Measurements from ENCODE around the gene PPP1R16B.

Gene PPP1R16B

DNA sequence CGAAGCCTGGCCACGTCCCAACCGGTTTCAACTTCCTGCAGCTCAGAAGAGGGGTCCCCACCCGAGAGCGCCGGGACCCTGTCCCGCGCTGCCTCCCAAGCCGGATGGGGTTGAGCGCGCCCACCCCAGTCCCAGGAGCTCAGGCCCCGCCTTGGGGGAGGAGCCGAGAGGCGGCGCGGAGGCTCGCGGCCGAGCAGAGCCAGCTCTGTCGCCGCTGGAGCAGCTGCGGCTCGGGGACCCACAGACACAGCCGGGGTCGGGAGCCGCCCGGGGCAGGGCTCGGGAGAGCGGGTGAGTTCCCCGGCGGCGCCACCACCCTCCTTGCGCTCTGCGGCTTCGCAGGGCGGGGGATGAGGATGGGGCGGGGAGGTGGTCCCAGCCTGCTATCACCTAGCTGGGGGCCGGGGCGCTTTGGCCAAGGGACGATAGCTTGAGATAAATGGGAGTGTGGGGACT, at the start of gene PPP1R16B:
TSS of gene PPP1R16B (plus strand) at position 196 of the 456 bp plus-strand sequence. CDS start 30,229 bp downstream, outside the sequence.
- DNase-seq, result peak; percentile 77

DNA sequence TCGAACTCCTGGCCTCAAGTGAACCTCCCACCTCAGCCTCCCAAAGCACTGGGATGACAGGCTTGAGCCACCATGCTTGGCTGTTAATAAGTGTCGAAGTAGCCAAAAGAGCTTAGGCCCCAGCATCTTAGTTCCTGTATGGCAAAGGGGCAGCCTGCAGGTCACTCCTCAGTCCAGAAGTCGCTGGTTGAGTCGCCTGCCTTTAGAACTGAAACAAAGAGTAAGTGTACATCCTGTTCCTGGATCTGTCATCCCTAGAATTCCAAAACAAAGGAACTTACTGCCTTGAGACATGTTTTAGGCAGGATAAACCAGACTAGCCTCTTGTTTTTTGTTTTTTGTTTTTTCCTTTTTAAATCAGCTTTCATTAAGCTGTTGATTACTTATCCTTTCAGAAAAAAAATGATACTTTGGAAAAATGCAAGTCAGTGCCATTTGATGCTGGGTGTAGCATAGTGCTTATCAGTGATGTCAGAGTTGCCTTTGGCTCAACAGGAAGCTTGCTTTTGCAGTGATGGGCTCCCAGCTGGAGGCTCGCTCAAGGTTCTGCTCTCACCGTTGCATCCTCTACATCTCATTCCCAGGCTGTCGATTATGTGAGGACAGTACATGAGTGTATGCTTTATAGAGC, 48.2 kb upstream of the PPP1R16B start:
- DNase-seq, result no peak

DNA sequence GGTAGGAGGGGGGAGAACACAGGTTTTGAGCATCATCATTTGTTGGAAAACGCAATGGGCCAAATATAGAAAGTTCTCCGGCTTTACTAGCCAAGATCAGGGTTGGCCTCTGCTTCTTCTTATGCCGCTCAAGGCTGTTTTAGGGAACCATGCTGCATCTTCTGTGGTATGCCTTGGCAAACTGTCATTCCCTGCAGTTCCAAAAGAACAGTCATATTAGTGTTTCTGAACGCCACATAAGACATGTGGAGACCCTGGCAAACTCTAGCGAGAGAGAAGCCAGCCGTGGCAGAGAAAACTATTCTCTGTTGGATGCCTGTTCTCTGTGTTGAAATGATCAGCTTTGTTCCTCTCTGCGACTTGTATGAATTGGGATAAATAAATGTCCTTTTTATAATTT, 46.4 kb upstream of the PPP1R16B start:
- no peak for DNase-seq

DNA sequence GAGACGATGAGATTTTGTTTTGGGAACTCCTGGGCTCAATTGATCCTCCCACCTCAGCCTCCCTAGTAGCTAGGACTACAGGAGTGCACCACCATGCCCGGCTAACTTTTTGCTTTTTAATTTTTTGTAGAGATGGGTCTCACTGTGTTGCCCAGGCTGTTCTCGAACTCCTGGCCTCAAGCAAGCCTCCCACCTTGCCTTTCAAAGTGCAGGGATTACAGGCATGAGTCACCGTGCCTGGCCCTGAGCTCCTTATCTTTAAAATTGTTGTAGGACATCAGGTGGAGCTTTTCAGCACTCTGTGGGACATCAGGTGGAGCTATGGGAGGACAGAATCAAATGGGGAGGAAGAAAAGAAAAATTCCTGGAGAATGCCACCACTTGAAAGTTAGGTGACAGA, 44.5 kb upstream of the PPP1R16B start:
- DNase-seq, result no peak

DNA sequence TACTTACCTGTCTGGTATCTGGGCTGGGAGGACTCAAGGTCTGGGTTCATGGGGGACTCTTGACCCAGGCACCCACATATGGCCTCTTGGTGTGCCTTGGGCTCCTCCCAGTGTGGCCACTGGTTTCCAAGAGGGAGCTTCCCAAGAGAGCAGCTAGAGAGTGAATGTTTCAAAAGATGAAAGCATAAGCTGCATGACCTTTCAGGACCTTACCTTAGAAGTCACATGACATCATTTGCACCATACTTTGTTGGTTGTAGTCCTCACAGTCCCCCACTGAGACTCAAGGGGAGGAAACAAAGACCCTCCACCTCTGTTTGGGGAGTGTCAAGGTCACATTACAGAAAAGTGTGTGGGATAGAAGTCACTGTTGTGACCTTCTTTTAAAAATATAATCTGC, 43.3 kb upstream of the PPP1R16B start:
- no peak for DNase-seq

DNA sequence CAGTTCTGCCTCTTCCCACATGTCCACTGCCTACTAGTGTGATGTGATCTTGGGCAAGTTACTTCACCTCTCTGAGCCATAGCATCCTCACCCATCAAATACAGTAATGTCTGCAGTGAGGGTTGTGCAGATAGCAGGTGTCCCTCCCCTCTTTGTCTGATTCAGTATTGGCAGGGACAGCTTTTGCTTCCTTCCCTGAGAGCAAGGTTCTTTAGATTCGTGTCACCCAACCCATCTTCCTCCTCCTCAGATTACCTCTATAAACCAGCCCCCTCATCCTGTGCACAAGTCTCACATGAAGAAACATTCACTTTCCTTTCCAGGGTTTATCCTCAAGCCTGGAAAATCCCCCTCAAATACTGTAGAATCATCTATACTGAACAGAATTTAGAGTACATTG, 41.9 kb upstream of the PPP1R16B start:
- no peak for DNase-seq

DNA sequence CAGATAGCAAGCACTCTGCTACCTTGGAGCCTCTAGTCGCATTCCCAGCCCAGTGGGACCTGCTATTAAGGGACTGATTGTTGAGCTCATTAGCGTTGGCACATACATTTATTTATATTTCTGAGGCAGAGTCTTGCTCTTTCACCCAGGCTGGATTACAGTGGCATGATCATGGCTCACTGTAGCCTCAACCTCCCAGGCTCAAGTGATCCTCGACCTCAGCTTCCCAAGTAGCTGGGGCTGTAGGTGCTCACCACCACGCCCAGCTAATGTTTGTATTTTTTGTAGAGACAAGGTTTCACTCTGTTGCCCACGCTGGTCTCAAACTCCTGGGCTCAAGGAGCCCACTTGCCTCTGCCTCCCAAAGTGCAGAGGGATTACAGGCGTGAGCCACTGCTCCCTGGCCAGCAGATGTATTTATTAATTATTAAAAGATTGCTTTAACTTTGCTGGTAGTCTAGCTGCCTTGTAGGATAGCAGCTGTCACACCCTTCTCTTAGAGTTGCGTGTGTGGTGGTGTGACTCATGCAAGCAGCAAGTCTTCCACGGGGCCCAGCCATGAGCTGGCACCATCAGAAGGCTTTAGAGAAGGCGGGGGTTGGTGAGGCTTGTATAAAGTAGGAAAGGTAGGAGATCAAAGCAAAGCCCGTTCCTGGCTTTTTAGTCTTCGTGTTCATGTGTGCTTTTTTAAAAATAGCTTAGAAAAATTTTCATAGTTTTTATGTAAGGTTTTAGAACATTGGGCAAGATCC, 40.8 kb upstream of the PPP1R16B start:
- DNase-seq, result peak; percentile 58

DNA sequence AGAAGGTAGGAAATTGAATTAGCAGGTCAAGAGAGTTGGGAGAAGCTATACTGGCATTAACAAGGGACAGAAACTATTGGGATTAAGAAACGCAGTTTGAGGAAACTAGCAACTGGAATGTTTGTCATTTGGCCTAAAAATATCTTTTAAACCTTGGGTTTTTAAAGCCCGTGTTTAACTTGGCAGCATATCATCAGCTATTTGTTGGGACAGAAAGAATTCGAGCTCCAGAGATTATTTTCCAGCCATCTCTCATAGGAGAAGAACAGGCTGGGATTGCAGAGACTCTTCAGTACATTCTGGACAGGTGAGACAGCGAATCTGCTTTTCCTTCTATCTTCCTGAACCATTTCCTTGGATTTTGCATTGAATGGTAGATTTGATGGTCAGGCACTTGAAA, 39.4 kb upstream of the PPP1R16B start:
- no peak for DNase-seq

DNA sequence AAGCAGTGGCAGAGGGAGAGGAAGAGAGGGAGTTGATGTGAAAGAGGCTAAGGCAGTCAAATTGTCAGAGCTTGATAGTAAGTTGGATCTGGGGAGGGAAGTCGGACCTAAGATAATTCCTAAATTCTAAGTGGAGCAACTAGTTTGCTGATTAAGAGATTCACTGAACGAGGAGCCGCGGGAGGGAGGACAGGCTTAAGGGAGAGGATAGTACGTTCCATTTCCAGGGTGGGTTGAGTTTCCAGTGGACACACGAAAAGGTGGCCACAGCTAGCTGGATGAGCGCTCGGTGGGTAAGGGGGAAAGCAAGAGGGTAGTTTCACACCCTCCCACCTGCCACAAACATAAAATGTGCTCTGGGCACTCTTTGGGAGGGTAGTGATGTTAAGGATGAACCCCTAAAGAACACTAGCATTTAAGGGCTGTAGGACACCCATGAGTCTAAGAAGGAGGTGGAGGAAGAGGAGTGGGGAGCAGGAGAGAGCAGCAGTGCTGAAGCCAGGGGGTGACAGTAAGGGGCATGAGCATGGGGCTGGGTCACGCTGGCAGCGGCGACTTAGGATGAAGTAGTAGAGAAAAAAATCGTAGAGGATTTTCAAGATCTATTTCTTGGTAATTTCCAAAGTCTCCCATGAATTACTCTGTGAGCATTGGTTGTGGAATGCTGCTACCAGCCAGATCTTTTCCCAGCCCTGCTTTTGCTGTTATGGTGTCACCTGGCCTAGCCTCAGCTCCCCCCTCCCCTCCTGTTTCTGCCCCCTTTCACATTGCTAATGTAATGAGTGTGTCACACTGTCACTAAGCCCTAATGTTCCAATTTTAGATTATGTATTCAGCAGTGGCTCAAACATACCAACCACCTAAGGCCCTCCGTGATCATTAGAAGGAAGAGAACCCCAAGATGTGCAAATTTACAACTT, 35.9 kb upstream of the PPP1R16B start:
- no peak for DNase-seq

DNA sequence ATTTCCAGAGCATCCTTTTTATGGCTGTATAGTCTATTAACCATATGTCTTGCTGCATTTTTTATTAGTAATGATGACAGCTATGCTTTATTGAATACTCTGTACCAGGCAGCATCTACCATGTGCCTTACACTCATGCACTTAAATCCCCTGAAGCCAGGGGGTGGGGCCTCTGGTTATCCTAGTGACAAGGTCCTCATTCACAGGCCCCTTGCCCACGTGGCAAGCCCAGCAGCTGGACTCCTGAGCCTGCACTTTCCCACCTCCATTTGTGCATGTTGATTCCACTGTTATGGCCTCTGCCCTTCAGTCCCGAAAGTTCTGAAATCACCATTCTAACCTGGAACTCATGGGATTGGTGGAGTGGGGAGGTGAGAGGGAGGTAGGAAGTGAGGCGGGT, 35.0 kb upstream of the PPP1R16B start:
- no peak for DNase-seq

DNA sequence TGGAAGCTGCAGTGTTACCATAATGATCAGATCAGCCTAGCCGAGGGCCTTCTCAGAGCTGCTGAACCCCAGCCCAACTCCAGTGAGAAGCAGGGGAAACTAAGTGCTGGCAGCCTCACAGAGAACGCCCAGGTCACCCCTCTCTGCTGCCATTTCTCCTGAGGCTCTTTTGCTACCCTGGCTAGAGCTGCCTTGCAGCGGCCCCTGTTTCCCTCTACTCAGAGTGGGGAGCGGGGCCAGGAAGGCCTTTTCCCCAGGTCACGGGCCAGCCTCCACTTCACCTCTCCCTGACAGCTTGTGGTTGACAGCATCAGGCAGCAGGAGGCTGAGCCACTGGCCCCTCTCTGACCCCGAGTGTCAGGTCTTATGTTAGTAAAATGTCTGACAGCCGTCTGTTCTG, 34.5 kb upstream of the PPP1R16B start:
- no peak for DNase-seq

DNA sequence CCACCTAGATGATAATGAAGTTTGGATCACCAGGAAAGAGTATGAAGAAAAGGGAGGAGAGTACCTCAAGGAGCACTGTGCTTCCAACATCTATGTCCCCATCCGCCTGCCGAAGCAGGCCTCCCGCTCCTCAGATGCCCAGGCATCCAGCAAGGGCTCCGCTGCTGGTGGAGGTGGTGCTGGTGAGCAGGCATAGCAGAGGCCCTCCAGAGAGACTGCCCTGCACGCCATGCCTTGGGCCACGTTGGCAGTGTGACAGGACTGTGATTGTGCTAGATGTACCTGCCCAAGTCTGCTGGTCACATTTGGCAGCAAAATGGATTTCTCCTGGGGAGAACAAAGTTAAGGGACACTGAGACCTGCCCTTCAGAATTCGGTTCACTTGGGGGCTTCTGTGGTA, 33.9 kb upstream of the PPP1R16B start:
- no peak for DNase-seq

DNA sequence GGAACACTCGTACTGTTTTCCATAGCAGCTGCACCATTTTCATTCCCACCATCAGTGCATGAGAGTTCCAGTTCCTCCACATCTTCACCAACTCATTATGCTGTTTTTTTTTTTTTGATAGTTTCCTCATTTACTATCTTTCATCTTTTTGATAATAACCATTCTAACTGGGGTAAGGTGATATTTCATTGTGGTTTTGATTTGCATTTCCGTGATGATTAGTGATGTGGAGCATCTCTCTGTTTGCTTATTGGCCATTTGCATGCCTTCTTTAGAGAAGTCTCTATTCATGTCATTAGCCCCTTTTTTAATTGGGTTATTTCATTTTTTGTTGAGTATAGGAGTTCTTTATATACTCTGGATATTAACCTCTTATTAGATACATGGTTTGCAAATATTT, 31.3 kb upstream of the PPP1R16B start:
- DNase-seq, result no peak

DNA sequence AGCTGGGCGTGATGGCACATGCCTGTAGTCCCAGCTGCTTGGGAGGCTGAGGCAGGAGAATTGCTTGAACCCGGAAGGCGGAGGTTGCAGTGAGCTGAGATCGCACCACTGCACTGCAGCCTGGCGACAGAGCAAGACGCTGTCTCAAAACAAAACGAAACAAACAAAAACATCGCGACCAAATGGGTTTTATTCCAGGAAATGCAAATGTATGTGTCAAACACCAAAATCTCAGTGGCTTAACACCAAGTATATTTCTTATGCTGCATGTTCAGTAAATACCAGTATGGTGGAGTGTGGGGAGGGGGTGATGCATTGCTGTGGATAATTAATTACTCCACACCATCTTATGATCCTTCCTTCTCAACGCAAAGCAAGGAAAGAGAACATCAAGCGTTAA, 29.1 kb upstream of the PPP1R16B start:
- DNase-seq, result no peak

DNA sequence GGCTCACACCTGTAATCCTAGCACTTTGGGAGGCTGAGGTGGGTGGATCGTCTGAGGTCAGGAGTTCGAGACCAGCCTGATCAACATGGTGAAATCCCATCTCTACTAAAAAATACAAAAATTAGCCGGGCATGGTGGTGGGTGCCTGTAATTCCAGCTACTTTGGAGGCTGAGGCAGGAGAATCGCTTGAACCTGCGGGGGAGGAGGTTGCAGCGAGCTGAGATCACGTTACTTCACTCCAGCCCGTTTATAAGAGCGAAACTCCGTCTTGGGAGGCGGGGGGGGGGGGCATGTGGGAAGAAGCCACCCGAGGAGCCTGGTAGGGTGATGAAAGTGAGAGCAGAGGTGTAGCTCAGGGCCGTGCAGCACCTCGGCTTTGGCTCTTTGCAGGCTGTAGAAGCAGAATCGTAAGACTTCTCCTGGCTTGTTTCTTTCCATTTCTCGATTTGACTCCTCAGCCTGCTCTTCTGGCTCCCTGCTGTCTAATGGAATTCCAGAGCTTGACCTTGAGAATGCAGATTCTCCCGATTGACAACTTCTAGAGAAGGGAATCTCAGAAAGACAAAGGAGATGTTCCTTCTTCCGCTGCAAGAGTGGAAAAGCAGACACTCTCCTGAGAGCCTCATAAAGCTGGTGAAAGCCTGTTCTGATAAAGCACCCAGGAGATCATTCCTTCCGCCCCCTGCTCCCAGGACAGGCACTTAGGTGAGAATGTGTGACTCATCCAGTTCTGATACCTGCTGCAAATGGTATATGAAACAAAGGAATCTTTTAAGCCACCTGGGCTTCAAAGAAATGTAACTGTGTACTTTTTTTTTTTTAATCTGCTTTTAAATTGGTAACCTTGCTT, 26.0 kb upstream of the PPP1R16B start:
- DNase-seq, result no peak

DNA sequence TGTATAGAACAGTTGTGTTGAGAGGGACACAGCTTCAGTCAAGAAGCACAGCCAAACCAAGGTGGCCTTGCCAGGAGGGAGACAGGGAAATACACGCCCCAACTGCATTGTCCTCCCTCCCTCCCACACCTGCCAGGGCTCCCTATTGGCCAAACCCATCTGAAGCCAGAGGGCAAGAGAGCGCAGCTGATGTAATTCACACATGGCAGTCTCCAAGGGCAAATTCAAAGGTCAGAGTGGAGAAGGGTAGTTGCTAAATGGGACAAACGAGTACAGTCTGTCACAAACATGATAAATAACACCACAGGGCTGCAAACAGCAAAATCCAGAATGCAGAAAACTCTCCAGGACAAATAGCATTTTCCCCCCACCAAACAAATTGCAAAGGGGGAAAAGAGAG, 23.2 kb upstream of the PPP1R16B start:
- no peak for DNase-seq

DNA sequence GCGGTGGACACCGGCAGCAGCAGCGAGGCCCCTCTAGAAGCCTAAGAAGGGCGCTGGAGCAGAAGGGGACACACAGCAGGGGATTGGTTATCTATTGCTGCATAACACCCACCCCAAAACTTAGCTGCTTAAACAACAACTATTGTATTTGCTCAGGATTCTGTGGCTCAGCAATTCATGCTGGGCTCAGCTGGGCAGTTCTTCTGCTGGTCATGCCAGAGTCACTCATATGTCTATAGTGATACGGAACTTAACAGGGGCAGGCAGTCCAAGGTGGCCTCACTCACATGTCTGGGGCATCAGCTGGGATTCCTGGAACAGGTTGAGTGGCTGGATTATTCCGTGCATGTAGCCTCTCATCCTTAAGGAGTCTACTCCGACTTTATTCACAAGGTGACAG, 17.6 kb upstream of the PPP1R16B start:
- DNase-seq, result no peak

DNA sequence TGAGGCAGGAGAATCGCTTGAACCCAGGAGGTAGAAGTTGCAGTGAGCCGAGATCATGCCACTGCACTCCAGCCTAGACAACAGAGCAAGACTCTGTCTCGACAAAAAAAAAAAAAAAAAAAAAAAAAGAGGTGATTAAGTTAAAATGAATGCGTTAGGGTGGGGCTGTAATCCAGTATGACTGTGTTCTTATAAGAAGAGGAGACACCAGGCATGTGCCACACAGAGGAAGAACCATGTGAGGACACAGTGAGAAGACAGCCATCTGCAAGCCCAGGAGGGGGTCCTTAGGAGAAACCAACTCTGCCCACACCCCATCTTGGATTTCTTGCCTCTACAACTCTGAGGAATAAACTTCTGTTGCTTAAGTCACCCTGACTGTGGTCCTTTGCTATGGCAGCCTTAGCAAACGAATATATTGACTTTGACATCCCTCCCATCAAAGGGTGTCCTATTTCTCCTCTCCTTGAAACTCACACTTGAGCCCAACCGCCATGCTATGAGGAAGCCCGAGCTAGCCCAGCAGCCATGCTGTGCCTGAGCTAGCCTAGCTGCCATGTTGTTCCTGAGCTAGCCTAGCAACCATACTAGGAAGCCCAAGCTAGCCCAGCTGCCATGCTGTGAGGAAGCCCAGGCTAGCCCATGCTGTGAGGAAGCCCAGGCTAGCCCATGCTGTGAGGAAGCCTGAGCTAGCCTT, 15.8 kb upstream of the PPP1R16B start:
- no peak for DNase-seq

DNA sequence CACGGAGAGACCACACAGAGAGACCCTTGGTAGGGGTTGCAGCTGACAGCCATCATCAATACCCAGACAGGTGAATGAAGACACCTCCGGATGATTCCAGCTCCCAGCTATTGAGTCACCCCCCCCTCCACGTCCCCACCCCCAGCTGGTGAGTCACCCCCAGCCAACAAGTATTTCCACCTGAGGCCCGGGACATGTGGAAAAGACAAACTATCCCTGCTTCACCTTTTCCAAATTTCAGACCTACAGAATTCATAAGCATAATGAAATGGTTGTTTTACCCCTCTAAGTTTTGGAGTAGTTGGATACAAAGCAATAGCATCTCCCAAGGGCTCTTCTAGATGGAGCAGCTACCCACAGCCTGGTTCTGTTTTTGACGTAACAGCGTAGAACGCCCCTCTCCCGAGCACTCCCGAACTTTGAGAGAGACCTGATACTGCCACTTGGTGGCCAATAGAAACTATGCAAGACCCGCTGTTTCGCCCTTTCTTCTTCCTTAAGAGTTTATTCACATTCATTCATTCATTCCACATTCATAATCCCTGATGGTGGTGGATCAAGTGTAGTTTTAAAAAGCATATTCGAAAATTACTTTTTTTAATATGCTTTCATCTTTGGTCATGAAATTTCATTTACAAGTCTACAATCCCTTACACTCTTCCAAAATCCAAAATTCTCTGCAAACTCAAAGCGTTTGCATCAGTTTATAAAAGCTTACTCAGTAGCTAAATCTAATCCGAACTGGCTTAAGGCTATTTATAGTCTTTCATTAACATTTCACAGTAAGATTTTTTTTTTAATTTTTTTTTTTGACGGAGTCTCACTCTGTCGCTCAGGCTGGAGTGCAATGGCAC, 15.1 kb upstream of the PPP1R16B start:
- no peak for DNase-seq

DNA sequence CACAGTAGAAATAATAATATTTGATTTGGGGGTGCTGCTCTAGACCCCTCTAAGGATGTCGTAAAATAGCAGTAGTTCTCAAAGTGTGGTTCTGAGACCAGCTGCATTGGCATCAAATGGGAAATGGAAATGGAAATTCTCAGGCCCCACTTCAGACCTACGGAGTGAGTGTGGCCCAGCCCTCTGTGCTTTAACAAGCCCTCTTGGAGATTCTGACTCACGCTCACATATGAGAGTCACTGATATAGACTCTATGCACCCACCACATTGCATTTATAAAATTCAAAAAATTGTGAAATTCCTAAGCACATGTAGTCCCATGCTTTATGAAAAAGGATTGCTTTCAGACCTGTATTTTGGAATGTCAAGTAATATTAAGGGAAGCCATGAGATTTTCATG, 14.2 kb upstream of the PPP1R16B start:
- no peak for DNase-seq

DNA sequence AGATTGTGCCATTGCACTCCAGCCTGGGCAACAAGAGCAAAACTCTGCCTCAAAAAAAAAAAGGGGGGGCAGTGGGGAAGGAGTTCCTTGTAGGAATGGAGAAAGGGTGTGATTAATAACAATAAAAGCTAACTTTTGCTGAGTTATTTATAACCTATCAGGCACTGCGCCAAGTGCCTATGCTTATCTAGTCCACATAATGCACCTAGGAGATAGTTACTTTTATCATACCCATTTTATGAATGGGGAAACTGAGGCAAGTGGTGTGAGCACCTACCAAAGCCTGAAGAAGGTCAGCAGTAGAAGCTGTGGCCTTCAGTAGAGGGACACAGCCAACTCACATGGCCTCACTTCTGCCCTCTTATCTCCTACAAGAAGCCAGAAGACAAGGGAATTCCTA, 13.6 kb upstream of the PPP1R16B start:
- no peak for DNase-seq

All from activated naive CD4-positive, alpha-beta T cell treated with anti-CD3 and anti-CD28 coated beads, Interleukin-2, amount 50 U/mL, for 16 hours (primary cell).